ENCODE measurements around the gene CLIC4.
"Not testable (repeated sequence)": the region's sequence is repeated elsewhere in the genome, so short reads cannot be mapped to it uniquely, and the experiment has no call there.

CLIC4 gene

GRCh38 chr1:24769656-24770651, 24.7 kb downstream of the CLIC4 start:
- Histone ChIP-seq H3K27me3 (ENCODE audit: control insufficient read depth, insufficient read depth, low read length) (no peaks in the 10 kb centered on the region), H3K9me3 (ENCODE audit: control insufficient read depth, insufficient read depth, low read length) (no peaks in the 10 kb centered on the region), H3K4me3 (ENCODE audit: low read depth, low read length) (no peak overlapping the region), H3K4me1 (ENCODE audit: control insufficient read depth, insufficient read depth, low read length) (peaks cover 5% of the 10 kb centered on the region), H3K36me3 (ENCODE audit: control insufficient read depth, insufficient read depth, low read length) (peaks cover under 1% of the 10 kb centered on the region), H3K9ac (ENCODE audit: low read depth, low read length) (no peak overlapping the region)

DNA sequence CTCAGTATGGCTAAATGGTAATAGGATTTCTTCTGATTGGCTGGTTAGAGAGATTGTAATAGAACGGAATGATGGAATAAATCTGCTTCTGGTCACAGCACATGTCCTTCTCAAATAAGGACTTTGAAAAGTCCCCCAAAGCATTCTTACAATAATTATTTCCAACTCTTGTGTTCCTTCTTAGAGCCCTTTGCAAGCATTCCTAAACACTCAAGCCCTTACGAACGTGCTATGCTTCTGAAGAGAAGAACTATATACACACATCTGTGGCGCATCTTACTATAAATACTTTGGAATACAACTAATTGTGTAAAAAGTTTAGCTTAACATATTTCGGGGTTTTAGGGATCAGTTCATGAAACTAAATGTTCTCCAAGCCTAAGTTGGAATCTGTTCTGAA, 25.6 kb downstream of the CLIC4 start:
- Histone ChIP-seq H3K4me1 (ENCODE audit: control insufficient read depth, insufficient read depth, low read length) (no peaks in the 10 kb centered on the region), H3K9me3 (ENCODE audit: control insufficient read depth, insufficient read depth, low read length) (no peaks in the 10 kb centered on the region), H3K4me3 (ENCODE audit: low read depth, low read length) (no peak overlapping the region), H3K27me3 (ENCODE audit: control insufficient read depth, insufficient read depth, low read length) (no peaks in the 10 kb centered on the region), H3K36me3 (ENCODE audit: control insufficient read depth, insufficient read depth, low read length) (no peaks in the 10 kb centered on the region), H3K9ac (ENCODE audit: low read depth, low read length) (no peak overlapping the region)

DNA sequence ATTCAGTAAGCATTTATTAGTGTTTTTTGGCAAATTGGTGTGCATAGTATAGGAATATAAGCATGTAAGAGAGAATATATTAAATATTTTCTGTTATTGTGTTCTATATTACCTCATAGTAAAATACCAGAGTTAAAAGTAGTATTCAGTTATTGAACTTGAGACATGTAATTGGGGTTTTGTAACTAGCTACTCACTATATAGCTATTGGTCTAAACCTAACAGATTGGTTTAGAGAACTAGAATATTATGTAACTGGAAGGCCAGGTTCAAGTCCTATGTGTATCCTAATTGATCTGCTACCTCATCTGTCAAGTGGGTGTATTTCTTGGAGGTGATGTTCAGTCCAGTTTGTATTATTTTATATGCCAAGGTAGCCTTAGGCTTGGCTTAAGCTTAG, 26.3 kb downstream of the CLIC4 start:
- H3K9me3 ChIP-seq (ENCODE audit: control insufficient read depth, insufficient read depth, low read length): no peaks in the 10 kb centered on the region
- H3K36me3 ChIP-seq (ENCODE audit: control insufficient read depth, insufficient read depth, low read length): no peaks in the 10 kb centered on the region
- no peaks in the 10 kb centered on the region for H3K27me3 ChIP-seq (ENCODE audit: control insufficient read depth, insufficient read depth, low read length)
- H3K9ac ChIP-seq (ENCODE audit: low read depth, low read length): no peak overlapping the region
- no peaks in the 10 kb centered on the region for H3K4me1 ChIP-seq (ENCODE audit: control insufficient read depth, insufficient read depth, low read length)
- H3K4me3 ChIP-seq (ENCODE audit: low read depth, low read length): no peak overlapping the region

DNA sequence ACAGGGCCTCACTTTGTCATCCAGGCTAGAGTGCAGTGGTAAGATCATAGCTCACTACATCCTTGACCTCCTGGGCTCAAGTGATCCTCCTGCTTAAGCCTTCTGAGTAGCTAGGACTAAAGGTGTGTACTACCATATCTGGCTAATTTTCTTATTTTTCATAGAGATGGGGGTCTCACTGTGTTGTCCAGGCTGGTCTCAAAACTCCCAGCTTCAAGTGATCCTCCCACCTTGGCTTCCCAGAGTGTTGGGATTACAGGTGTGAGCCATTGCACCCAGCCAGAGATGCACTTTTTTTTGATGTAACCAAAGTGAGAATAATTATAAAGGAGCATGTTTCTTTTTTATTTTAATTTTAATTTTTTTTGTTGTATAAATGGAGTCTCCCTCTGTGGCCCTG, 28.4 kb downstream of the CLIC4 start:
- H3K9me3 ChIP-seq (ENCODE audit: control insufficient read depth, insufficient read depth, low read length): no peaks in the 10 kb centered on the region
- no peak overlapping the region for H3K4me3 ChIP-seq (ENCODE audit: low read depth, low read length)
- no peaks in the 10 kb centered on the region for H3K4me1 ChIP-seq (ENCODE audit: control insufficient read depth, insufficient read depth, low read length)
- no peaks in the 10 kb centered on the region for H3K27me3 ChIP-seq (ENCODE audit: control insufficient read depth, insufficient read depth, low read length)
- H3K9ac ChIP-seq (ENCODE audit: low read depth, low read length): no peak overlapping the region
- H3K36me3 ChIP-seq (ENCODE audit: control insufficient read depth, insufficient read depth, low read length): no peaks in the 10 kb centered on the region

GRCh38 chr1:24775348-24775747, 30.1 kb downstream of the CLIC4 start:
- Histone ChIP-seq H3K27me3 (ENCODE audit: control insufficient read depth, insufficient read depth, low read length) (no peaks in the 10 kb centered on the region), H3K4me3 (ENCODE audit: low read depth, low read length) (no peak overlapping the region), H3K9me3 (ENCODE audit: control insufficient read depth, insufficient read depth, low read length) (no peaks in the 10 kb centered on the region), H3K36me3 (ENCODE audit: control insufficient read depth, insufficient read depth, low read length) (no peaks in the 10 kb centered on the region), H3K9ac (ENCODE audit: low read depth, low read length) (no peak overlapping the region), H3K4me1 (ENCODE audit: control insufficient read depth, insufficient read depth, low read length) (no peaks in the 10 kb centered on the region)

- Histone ChIP-seq H3K4me3 (ENCODE audit: low read depth, low read length) (no peak overlapping the region), H3K9ac (ENCODE audit: low read depth, low read length) (no peak overlapping the region), H3K27me3 (ENCODE audit: control insufficient read depth, insufficient read depth, low read length) (no peaks in the 10 kb centered on the region), H3K4me1 (ENCODE audit: control insufficient read depth, insufficient read depth, low read length) (no peaks in the 10 kb centered on the region), H3K9me3 (ENCODE audit: control insufficient read depth, insufficient read depth, low read length) (no peaks in the 10 kb centered on the region), H3K36me3 (ENCODE audit: control insufficient read depth, insufficient read depth, low read length) (no peaks in the 10 kb centered on the region)
These were observed 30.7 kb downstream of the CLIC4 start for GRCh38 chr1:24775916-24776315.

DNA sequence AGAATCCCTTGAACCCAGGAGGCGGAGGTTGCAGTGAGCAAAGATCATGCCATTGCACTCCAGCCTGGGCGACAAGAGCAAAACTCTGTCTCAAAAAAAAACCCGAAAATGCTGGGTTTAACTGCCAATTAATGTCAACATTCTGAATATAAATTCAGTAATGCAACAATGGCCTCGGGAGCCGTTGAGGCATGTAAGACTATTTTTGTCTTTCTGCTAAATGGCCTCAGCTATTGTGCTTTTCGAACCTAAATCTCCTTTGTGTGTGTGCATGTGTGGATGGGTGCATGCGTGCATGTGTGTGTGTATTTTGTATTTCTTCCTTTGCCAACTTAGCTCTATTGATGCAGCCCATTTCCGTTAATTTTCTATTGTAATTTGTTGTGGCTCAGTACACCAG, 31.6 kb downstream of the CLIC4 start:
- no peaks in the 10 kb centered on the region for H3K9me3 ChIP-seq (ENCODE audit: control insufficient read depth, insufficient read depth, low read length)
- no peaks in the 10 kb centered on the region for H3K27me3 ChIP-seq (ENCODE audit: control insufficient read depth, insufficient read depth, low read length)
- no peaks in the 10 kb centered on the region for H3K4me1 ChIP-seq (ENCODE audit: control insufficient read depth, insufficient read depth, low read length)
- H3K9ac ChIP-seq (ENCODE audit: low read depth, low read length): no peak overlapping the region
- H3K36me3 ChIP-seq (ENCODE audit: control insufficient read depth, insufficient read depth, low read length): no peaks in the 10 kb centered on the region
- no peak overlapping the region for H3K4me3 ChIP-seq (ENCODE audit: low read depth, low read length)

GRCh38 chr1:24778141-24778540, 32.9 kb downstream of the CLIC4 start:
- H3K4me1 ChIP-seq (ENCODE audit: control insufficient read depth, insufficient read depth, low read length): no peaks in the 10 kb centered on the region
- no peaks in the 10 kb centered on the region for H3K9me3 ChIP-seq (ENCODE audit: control insufficient read depth, insufficient read depth, low read length)
- no peak overlapping the region for H3K4me3 ChIP-seq (ENCODE audit: low read depth, low read length)
- H3K36me3 ChIP-seq (ENCODE audit: control insufficient read depth, insufficient read depth, low read length): no peaks in the 10 kb centered on the region
- no peak overlapping the region for H3K9ac ChIP-seq (ENCODE audit: low read depth, low read length)
- no peaks in the 10 kb centered on the region for H3K27me3 ChIP-seq (ENCODE audit: control insufficient read depth, insufficient read depth, low read length)

DNA sequence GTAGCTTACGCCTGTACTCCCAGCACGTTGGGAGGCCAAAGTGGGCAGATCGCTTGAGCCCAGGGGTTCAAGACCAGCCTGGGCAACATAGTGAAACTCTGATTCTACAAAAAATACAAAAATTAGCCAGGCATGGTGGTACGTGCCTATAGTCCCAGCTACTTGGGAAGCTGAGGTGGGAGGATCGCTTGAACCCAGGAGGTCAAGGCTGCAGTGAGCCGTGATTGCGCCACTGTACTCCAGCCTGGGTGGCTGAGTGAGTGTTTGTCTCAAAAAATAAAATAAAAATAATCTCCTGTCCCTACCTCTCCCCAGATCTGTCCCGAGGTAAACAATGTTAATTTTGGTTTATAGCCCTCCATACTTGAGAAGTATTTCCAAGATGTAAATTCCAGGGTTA, 34.0 kb downstream of the CLIC4 start:
- H3K4me1 ChIP-seq (ENCODE audit: control insufficient read depth, insufficient read depth, low read length); H3K27me3 ChIP-seq (ENCODE audit: control insufficient read depth, insufficient read depth, low read length): not testable (repeated sequence)

DNA sequence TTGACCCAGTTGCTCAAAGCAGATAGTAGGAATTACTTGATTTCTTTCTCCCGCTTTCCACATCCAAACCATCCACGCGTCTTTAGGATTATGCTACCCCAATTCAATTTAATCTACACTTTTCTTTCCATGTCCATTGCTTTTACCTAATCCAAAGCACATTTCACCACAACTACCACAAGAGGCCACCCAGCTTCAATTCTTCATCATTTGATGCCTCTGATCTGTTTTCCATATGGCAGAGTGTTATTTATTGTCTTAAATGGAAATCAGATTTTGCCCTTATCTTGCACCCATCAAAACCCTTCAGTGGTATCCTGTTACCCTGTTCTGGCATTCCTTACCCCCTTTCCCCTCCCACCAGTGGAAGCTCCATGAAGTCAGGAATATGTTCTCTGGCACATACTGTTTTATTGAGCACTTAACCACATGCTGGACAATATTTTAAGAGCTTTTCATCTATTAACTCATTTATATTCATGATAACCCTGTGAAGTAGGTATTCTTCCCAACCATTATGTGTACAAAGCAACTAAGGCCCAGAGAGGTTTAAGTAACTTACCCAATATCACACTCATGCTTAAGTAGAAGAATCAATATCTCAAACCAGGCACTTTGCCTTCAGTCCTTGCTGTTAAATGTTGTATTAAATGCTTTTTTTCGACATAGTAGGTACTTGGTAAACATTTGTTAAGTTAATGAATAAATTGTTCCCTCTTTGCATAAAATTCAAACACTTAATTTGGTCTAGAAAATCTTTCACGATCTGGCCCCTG, 34.6 kb downstream of the CLIC4 start:
- H3K4me1 ChIP-seq (ENCODE audit: control insufficient read depth, insufficient read depth, low read length): no peaks in the 10 kb centered on the region
- H3K4me3 ChIP-seq (ENCODE audit: low read depth, low read length): no peak overlapping the region
- no peaks in the 10 kb centered on the region for H3K9me3 ChIP-seq (ENCODE audit: control insufficient read depth, insufficient read depth, low read length)
- H3K9ac ChIP-seq (ENCODE audit: low read depth, low read length): no peak overlapping the region
- no peaks in the 10 kb centered on the region for H3K36me3 ChIP-seq (ENCODE audit: control insufficient read depth, insufficient read depth, low read length)
- H3K27me3 ChIP-seq (ENCODE audit: control insufficient read depth, insufficient read depth, low read length): no peaks in the 10 kb centered on the region

More for the DNA sequence above, 34.0 kb downstream of the CLIC4 start:
- not testable (repeated sequence) for H3K9me3 ChIP-seq (ENCODE audit: control insufficient read depth, insufficient read depth, low read length); H3K36me3 ChIP-seq (ENCODE audit: control insufficient read depth, insufficient read depth, low read length); H3K9ac ChIP-seq (ENCODE audit: low read depth, low read length); H3K4me3 ChIP-seq (ENCODE audit: low read depth, low read length)

- H3K4me3 ChIP-seq (ENCODE audit: low read depth, low read length); H3K9ac ChIP-seq (ENCODE audit: low read depth, low read length); H3K4me1 ChIP-seq (ENCODE audit: control insufficient read depth, insufficient read depth, low read length); H3K9me3 ChIP-seq (ENCODE audit: control insufficient read depth, insufficient read depth, low read length); H3K36me3 ChIP-seq (ENCODE audit: control insufficient read depth, insufficient read depth, low read length); H3K27me3 ChIP-seq (ENCODE audit: control insufficient read depth, insufficient read depth, low read length): not testable (repeated sequence)
These were observed 35.4 kb downstream of the CLIC4 start for GRCh38 chr1:24780626-24781025.

DNA sequence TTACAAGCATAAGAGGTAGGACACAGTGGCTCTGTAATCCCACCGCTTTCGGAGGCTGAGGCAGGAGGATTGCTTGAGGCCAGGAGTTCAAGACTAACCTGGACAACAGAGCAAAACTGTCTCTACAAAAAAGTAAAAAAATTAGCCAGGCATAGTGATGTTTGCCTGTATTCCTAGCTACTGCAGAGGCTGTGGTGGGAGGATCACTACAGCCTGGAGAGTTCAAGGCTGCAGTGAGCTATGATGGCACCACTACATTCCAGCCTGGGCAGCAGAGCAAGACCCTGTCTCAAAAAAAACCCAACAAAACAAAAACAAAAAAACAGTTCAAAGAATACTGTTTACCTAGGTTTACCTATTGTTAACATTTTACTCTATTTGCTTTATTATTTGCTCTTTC, 37.4 kb downstream of the CLIC4 start:
- no peak overlapping the region for H3K9ac ChIP-seq (ENCODE audit: low read depth, low read length)
- no peaks in the 10 kb centered on the region for H3K36me3 ChIP-seq (ENCODE audit: control insufficient read depth, insufficient read depth, low read length)
- no peaks in the 10 kb centered on the region for H3K4me1 ChIP-seq (ENCODE audit: control insufficient read depth, insufficient read depth, low read length)
- H3K9me3 ChIP-seq (ENCODE audit: control insufficient read depth, insufficient read depth, low read length): no peaks in the 10 kb centered on the region
- H3K4me3 ChIP-seq (ENCODE audit: low read depth, low read length): no peak overlapping the region
- H3K27me3 ChIP-seq (ENCODE audit: control insufficient read depth, insufficient read depth, low read length): no peaks in the 10 kb centered on the region
